ENCODE data around the gene TMEM151A. TPM values are rescaled to one million over a fixed set of nuclear protein-coding genes. Genes with fewer than 3 reads are reported as not detected.

Gene TMEM151A
- total and polyA plus RNA-seq, 2 experiments from 2014 or later: 1.0 to 4.4 TPM

- no peaks in the 10 kb centered on the region for H3K27me3 ChIP-seq (ENCODE audit: insufficient read depth)
- peaks cover 7% of the 10 kb centered on the region for H4K20me1 ChIP-seq (replicated peaks; ENCODE audit: insufficient read depth)
- peaks cover 15% of the 10 kb centered on the region for H3K79me2 ChIP-seq (replicated peaks; ENCODE audit: insufficient read depth)
- H3K4me1 ChIP-seq (ENCODE audit: insufficient read depth): no peaks in the 10 kb centered on the region
- H3K36me3 Mint-ChIP-seq (ENCODE audit: low read depth): peaks cover 30% of the 10 kb centered on the region
- no peak overlapping the region for H2AFZ ChIP-seq
- no peaks in the 10 kb centered on the region for H3K9me3 Mint-ChIP-seq
- H3F3A ChIP-seq (replicated peaks; ENCODE audit: low read depth): 0 out of 2 replicates have a peak, but pooled peaks cover 14% of the 10 kb centered on the region
- H3K27me3 Mint-ChIP-seq (ENCODE audit: insufficient read depth, low read depth, poor library complexity): peaks cover 10% of the 10 kb centered on the region
- H3K36me3 ChIP-seq (ENCODE audit: insufficient read depth): no peaks in the 10 kb centered on the region
- H3K27ac Mint-ChIP-seq: no peak overlapping the region
- ATAC-seq (no peak), DNase-seq (ENCODE audit: low spot score) (no peak)
- H3K4me3 Mint-ChIP-seq: no peak overlapping the region
- TF ChIP-seq STAT1 (IDR thresholded peaks at IDR 0.05; ENCODE audit: unreplicated experiment): no peak
- TF ChIP-seq ZNF462 (CRISPR knock-in tag; IDR thresholded peaks at IDR 0.05): no peak
- TF ChIP-seq CREB1 (CRISPR knock-in tag; IDR thresholded peaks at IDR 0.05; ENCODE audit: low read depth): no peak
- no peak for TF ChIP-seq JUNB (IDR thresholded peaks at IDR 0.05; ENCODE audit: unreplicated experiment)
- no peak for TF ChIP-seq ETS1 (IDR thresholded peaks at IDR 0.05)
- no peak for TF ChIP-seq CTCF (conservative IDR thresholded peaks at IDR 0.05; ENCODE audit: low read depth in 2 of 2)
- TF ChIP-seq EZH2phosphoT487 (IDR thresholded peaks at IDR 0.05; ENCODE audit: unreplicated experiment): no peak
- TF ChIP-seq NANOG (IDR thresholded peaks at IDR 0.05; ENCODE audit: borderline replicate concordance): no peak
- no peak for TF ChIP-seq ZNF114 (CRISPR knock-in tag; IDR thresholded peaks at IDR 0.05)
- TF ChIP-seq ZNF331 (CRISPR knock-in tag; IDR thresholded peaks at IDR 0.05; ENCODE audit: low read depth): no peak
- TF ChIP-seq, protein P1, sequence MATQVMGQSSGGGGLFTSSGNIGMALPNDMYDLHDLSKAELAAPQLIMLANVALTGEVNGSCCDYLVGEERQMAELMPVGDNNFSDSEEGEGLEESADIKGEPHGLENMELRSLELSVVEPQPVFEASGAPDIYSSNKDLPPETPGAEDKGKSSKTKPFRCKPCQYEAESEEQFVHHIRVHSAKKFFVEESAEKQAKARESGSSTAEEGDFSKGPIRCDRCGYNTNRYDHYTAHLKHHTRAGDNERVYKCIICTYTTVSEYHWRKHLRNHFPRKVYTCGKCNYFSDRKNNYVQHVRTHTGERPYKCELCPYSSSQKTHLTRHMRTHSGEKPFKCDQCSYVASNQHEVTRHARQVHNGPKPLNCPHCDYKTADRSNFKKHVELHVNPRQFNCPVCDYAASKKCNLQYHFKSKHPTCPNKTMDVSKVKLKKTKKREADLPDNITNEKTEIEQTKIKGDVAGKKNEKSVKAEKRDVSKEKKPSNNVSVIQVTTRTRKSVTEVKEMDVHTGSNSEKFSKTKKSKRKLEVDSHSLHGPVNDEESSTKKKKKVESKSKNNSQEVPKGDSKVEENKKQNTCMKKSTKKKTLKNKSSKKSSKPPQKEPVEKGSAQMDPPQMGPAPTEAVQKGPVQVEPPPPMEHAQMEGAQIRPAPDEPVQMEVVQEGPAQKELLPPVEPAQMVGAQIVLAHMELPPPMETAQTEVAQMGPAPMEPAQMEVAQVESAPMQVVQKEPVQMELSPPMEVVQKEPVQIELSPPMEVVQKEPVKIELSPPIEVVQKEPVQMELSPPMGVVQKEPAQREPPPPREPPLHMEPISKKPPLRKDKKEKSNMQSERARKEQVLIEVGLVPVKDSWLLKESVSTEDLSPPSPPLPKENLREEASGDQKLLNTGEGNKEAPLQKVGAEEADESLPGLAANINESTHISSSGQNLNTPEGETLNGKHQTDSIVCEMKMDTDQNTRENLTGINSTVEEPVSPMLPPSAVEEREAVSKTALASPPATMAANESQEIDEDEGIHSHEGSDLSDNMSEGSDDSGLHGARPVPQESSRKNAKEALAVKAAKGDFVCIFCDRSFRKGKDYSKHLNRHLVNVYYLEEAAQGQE (IDR thresholded peaks at IDR 0.05; ENCODE audit: unreplicated experiment): no peak
- no peak for TF ChIP-seq EZH2 (IDR thresholded peaks at IDR 0.05; ENCODE audit: low read depth, unreplicated experiment)
- TF ChIP-seq POLR2AphosphoS5 (IDR thresholded peaks at IDR 0.05; ENCODE audit: low read depth): no peak
- H3K4me3 ChIP-seq: no peak overlapping the region
- H3K9me2 ChIP-seq (ENCODE audit: insufficient read depth): no peaks in the 10 kb centered on the region
- no peak overlapping the region for H3K27ac ChIP-seq (ENCODE audit: low read depth)
- no peak overlapping the region for H3K4me2 ChIP-seq
- H3K4me1 Mint-ChIP-seq: peaks cover 16% of the 10 kb centered on the region
These were observed 25.9 kb upstream of the TMEM151A start for GRCh38 chr11:66265531-66266377.
